ENCODE results near the gene ACADS. TPM values are rescaled to one million over a fixed set of nuclear protein-coding genes. Genes with fewer than 3 reads are reported as not detected.

The ACADS gene
- total RNA-seq, 1 donor from 2014 or later, result 20.9 TPM

- peaks cover 52% of the 10 kb centered on the region for H3K36me3 ChIP-seq
- DNase-seq (no peak), ATAC-seq (no peak)
- H3K27ac ChIP-seq, result no peak overlapping the region
- no peaks in the 10 kb centered on the region for H3K9me3 ChIP-seq
- H3K4me1 ChIP-seq, result no peaks in the 10 kb centered on the region
- no peaks in the 10 kb centered on the region for H3K27me3 ChIP-seq
- intact Hi-C loops (cut with DNase I), result no loop called here
- no peak for TF ChIP-seq CTCF (IDR thresholded peaks at IDR 0.05)
- no peak overlapping the region for H3K4me3 ChIP-seq
Measured at GRCh38 chr12:120783197-120783596, 57.6 kb downstream of the ACADS start.

- H3K36me3 ChIP-seq, result peaks cover 40% of the 10 kb centered on the region
- intact Hi-C loops (cut with DNase I), result no loop called here
- no peak for TF ChIP-seq CTCF (IDR thresholded peaks at IDR 0.05)
- DNase-seq (no peak), ATAC-seq (no peak)
- H3K27me3 ChIP-seq, result no peaks in the 10 kb centered on the region
- no peak overlapping the region for H3K4me3 ChIP-seq
- H3K9me3 ChIP-seq, result no peaks in the 10 kb centered on the region
- H3K27ac ChIP-seq, result no peak overlapping the region
- H3K4me1 ChIP-seq, result no peaks in the 10 kb centered on the region
Measured at GRCh38 chr12:120784804-120785203, 59.2 kb downstream of the ACADS start.

GRCh38 chr12:120787889-120788288 lies 62.3 kb downstream of the ACADS start:
- no peak overlapping the region for H3K27ac ChIP-seq
- intact Hi-C loops (cut with DNase I), result no loop called here
- ATAC-seq, result no peak

More at GRCh38 chr12:120787889-120788288, 62.3 kb downstream of the ACADS start:
- H3K9me3 ChIP-seq, result no peaks in the 10 kb centered on the region
- peaks cover 10% of the 10 kb centered on the region for H3K36me3 ChIP-seq
- TF ChIP-seq CTCF (IDR thresholded peaks at IDR 0.05), result no peak
- no peak for DNase-seq
- H3K4me3 ChIP-seq, result no peak overlapping the region
- H3K4me1 ChIP-seq, result no peaks in the 10 kb centered on the region
- H3K27me3 ChIP-seq, result no peaks in the 10 kb centered on the region

Other genes with a start within 250 kb of the ACADS start
- 242 TPM for gene DYNLL1, start 229.7 kb upstream of the ACADS start, total RNA-seq
- gene COQ5, start 196.7 kb upstream of the ACADS start, total RNA-seq, result 19.6 TPM
- 190 TPM for gene RNF10, start 191.5 kb upstream of the ACADS start, total RNA-seq
- 41.1 TPM for gene POP5, start 144.4 kb upstream of the ACADS start, total RNA-seq
- gene CABP1, start 85.2 kb upstream of the ACADS start, total RNA-seq, result 0.23 TPM
- gene MLEC, start 38.7 kb upstream of the ACADS start, total RNA-seq, result 115 TPM
- 23.0 TPM for gene UNC119B, start 15.4 kb upstream of the ACADS start, total RNA-seq
- gene SPPL3, start 178.5 kb downstream of the ACADS start, total RNA-seq, result 44.1 TPM